ENCODE data around the gene IL18. TPM values are rescaled to one million over a fixed set of nuclear protein-coding genes. Genes with fewer than 3 reads are reported as not detected.

IL18 gene
- total RNA-seq, 1 experiment from 2014 or later, result 0.74 TPM

DNA sequence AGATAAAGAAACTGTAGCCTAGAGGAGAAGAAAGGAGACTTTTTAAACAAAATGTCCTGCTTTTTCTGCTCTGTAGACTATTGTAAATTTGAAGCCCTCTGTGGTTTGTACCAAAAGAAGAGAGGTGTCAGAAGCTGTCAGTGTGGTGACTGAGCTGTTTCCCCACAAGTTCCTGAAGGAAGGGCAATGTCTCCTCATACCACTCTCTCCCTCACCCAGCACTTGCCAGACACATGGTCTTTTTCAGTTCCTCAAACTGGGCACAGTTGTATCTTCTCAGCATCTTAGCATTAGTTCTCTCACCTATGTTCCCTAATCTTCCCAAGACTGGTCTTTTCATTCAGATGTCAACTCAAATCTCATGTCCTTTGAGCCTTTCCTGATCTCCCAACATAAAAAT, 15.7 kb upstream of the IL18 start (continued):
- TF ChIP-seq, protein P1, sequence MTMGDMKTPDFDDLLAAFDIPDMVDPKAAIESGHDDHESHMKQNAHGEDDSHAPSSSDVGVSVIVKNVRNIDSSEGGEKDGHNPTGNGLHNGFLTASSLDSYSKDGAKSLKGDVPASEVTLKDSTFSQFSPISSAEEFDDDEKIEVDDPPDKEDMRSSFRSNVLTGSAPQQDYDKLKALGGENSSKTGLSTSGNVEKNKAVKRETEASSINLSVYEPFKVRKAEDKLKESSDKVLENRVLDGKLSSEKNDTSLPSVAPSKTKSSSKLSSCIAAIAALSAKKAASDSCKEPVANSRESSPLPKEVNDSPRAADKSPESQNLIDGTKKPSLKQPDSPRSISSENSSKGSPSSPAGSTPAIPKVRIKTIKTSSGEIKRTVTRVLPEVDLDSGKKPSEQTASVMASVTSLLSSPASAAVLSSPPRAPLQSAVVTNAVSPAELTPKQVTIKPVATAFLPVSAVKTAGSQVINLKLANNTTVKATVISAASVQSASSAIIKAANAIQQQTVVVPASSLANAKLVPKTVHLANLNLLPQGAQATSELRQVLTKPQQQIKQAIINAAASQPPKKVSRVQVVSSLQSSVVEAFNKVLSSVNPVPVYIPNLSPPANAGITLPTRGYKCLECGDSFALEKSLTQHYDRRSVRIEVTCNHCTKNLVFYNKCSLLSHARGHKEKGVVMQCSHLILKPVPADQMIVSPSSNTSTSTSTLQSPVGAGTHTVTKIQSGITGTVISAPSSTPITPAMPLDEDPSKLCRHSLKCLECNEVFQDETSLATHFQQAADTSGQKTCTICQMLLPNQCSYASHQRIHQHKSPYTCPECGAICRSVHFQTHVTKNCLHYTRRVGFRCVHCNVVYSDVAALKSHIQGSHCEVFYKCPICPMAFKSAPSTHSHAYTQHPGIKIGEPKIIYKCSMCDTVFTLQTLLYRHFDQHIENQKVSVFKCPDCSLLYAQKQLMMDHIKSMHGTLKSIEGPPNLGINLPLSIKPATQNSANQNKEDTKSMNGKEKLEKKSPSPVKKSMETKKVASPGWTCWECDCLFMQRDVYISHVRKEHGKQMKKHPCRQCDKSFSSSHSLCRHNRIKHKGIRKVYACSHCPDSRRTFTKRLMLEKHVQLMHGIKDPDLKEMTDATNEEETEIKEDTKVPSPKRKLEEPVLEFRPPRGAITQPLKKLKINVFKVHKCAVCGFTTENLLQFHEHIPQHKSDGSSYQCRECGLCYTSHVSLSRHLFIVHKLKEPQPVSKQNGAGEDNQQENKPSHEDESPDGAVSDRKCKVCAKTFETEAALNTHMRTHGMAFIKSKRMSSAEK (CRISPR knock-in tag; IDR thresholded peaks at IDR 0.05; ENCODE audit: borderline replicate concordance), result no peak
- no peak for TF ChIP-seq ETV6 (CRISPR knock-in tag; IDR thresholded peaks at IDR 0.05)
- TF ChIP-seq, protein P2, sequence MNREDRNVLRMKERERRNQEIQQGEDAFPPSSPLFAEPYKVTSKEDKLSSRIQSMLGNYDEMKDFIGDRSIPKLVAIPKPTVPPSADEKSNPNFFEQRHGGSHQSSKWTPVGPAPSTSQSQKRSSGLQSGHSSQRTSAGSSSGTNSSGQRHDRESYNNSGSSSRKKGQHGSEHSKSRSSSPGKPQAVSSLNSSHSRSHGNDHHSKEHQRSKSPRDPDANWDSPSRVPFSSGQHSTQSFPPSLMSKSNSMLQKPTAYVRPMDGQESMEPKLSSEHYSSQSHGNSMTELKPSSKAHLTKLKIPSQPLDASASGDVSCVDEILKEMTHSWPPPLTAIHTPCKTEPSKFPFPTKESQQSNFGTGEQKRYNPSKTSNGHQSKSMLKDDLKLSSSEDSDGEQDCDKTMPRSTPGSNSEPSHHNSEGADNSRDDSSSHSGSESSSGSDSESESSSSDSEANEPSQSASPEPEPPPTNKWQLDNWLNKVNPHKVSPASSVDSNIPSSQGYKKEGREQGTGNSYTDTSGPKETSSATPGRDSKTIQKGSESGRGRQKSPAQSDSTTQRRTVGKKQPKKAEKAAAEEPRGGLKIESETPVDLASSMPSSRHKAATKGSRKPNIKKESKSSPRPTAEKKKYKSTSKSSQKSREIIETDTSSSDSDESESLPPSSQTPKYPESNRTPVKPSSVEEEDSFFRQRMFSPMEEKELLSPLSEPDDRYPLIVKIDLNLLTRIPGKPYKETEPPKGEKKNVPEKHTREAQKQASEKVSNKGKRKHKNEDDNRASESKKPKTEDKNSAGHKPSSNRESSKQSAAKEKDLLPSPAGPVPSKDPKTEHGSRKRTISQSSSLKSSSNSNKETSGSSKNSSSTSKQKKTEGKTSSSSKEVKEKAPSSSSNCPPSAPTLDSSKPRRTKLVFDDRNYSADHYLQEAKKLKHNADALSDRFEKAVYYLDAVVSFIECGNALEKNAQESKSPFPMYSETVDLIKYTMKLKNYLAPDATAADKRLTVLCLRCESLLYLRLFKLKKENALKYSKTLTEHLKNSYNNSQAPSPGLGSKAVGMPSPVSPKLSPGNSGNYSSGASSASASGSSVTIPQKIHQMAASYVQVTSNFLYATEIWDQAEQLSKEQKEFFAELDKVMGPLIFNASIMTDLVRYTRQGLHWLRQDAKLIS (CRISPR knock-in tag; IDR thresholded peaks at IDR 0.05; ENCODE audit: borderline replicate concordance), result no peak
- TF ChIP-seq ZNF317 (CRISPR knock-in tag; IDR thresholded peaks at IDR 0.05; ENCODE audit: borderline replicate concordance, low read depth), result no peak
- no peak for TF ChIP-seq EMX1 (CRISPR knock-in tag; IDR thresholded peaks at IDR 0.05)
- TF ChIP-seq, protein P3, sequence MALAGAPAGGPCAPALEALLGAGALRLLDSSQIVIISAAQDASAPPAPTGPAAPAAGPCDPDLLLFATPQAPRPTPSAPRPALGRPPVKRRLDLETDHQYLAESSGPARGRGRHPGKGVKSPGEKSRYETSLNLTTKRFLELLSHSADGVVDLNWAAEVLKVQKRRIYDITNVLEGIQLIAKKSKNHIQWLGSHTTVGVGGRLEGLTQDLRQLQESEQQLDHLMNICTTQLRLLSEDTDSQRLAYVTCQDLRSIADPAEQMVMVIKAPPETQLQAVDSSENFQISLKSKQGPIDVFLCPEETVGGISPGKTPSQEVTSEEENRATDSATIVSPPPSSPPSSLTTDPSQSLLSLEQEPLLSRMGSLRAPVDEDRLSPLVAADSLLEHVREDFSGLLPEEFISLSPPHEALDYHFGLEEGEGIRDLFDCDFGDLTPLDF (CRISPR knock-in tag; IDR thresholded peaks at IDR 0.05), result no peak
- TF ChIP-seq, protein P4, sequence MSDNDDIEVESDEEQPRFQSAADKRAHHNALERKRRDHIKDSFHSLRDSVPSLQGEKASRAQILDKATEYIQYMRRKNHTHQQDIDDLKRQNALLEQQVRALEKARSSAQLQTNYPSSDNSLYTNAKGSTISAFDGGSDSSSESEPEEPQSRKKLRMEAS (CRISPR knock-in tag; IDR thresholded peaks at IDR 0.05), result no peak
- TF ChIP-seq ZNF416 (CRISPR knock-in tag; IDR thresholded peaks at IDR 0.05), result no peak
- TF ChIP-seq, protein P5, sequence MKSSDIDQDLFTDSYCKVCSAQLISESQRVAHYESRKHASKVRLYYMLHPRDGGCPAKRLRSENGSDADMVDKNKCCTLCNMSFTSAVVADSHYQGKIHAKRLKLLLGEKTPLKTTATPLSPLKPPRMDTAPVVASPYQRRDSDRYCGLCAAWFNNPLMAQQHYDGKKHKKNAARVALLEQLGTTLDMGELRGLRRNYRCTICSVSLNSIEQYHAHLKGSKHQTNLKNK (CRISPR knock-in tag; IDR thresholded peaks at IDR 0.05), result no peak
- no peak for TF ChIP-seq SOX15 (CRISPR knock-in tag; IDR thresholded peaks at IDR 0.05)
- no peak for TF ChIP-seq RELA (CRISPR knock-in tag; IDR thresholded peaks at IDR 0.05; ENCODE audit: borderline replicate concordance)
- TF ChIP-seq, protein P6, sequence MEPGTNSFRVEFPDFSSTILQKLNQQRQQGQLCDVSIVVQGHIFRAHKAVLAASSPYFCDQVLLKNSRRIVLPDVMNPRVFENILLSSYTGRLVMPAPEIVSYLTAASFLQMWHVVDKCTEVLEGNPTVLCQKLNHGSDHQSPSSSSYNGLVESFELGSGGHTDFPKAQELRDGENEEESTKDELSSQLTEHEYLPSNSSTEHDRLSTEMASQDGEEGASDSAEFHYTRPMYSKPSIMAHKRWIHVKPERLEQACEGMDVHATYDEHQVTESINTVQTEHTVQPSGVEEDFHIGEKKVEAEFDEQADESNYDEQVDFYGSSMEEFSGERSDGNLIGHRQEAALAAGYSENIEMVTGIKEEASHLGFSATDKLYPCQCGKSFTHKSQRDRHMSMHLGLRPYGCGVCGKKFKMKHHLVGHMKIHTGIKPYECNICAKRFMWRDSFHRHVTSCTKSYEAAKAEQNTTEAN (CRISPR knock-in tag; IDR thresholded peaks at IDR 0.05), result no peak

DNA sequence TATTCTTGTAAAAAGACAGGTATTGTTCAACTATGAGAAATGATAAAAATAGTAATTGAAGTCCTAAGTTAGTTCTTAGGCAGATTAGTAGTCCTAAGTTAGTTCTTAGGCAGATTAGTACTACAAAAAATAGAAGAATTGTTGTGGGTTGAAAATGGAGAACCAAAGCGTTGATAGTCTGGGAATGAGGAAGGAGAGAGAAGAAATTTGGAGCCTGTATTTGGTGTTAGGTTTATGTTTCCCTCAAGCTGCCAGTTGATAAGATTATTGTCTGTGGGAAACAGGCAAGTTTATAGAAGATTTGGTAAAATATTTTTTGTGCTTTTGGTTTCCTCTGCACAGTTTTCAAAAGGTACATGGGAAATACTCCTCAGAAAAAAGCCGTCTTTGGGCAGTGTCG, 15.0 kb upstream of the IL18 start:
- ChIA-PET POLR2A (no interaction called here), CTCF (interaction anchor here (0.5 kb wide), 1 partner anchor 65 kb away, joined by 3 read pairs; no protein-coding TSS in a partner anchor)
- Mint-ChIP-seq H3K4me3 (no peak overlapping the region), H3K9me3 (peaks cover 8% of the 10 kb centered on the region), H3K36me3 (no peaks in the 10 kb centered on the region; the same call in 1 of the 2 replicates), H3K27ac (no peak overlapping the region), H3K4me1 (no peaks in the 10 kb centered on the region), H3K27me3 (ENCODE audit: low read depth) (no peaks in the 10 kb centered on the region; the same call in 1 of the 2 replicates)
- ATAC-seq (no peak), DNase-seq (ENCODE audit: low spot score) (no peak)
- TF ChIP-seq, protein P7, sequence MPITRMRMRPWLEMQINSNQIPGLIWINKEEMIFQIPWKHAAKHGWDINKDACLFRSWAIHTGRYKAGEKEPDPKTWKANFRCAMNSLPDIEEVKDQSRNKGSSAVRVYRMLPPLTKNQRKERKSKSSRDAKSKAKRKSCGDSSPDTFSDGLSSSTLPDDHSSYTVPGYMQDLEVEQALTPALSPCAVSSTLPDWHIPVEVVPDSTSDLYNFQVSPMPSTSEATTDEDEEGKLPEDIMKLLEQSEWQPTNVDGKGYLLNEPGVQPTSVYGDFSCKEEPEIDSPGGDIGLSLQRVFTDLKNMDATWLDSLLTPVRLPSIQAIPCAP (CRISPR knock-in tag; IDR thresholded peaks at IDR 0.05), result no peak
- TF ChIP-seq ZNF423 (CRISPR knock-in tag; IDR thresholded peaks at IDR 0.05) (no peak), NR1H2 (CRISPR knock-in tag; IDR thresholded peaks at IDR 0.05) (no peak), TCF7 (CRISPR knock-in tag; IDR thresholded peaks at IDR 0.05; ENCODE audit: low read depth) (no peak)
- TF ChIP-seq, protein P8, sequence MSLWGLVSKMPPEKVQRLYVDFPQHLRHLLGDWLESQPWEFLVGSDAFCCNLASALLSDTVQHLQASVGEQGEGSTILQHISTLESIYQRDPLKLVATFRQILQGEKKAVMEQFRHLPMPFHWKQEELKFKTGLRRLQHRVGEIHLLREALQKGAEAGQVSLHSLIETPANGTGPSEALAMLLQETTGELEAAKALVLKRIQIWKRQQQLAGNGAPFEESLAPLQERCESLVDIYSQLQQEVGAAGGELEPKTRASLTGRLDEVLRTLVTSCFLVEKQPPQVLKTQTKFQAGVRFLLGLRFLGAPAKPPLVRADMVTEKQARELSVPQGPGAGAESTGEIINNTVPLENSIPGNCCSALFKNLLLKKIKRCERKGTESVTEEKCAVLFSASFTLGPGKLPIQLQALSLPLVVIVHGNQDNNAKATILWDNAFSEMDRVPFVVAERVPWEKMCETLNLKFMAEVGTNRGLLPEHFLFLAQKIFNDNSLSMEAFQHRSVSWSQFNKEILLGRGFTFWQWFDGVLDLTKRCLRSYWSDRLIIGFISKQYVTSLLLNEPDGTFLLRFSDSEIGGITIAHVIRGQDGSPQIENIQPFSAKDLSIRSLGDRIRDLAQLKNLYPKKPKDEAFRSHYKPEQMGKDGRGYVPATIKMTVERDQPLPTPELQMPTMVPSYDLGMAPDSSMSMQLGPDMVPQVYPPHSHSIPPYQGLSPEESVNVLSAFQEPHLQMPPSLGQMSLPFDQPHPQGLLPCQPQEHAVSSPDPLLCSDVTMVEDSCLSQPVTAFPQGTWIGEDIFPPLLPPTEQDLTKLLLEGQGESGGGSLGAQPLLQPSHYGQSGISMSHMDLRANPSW (CRISPR knock-in tag; conservative IDR thresholded peaks at IDR 0.05; ENCODE audit: low read depth), result no peak
- TF ChIP-seq, protein P9, sequence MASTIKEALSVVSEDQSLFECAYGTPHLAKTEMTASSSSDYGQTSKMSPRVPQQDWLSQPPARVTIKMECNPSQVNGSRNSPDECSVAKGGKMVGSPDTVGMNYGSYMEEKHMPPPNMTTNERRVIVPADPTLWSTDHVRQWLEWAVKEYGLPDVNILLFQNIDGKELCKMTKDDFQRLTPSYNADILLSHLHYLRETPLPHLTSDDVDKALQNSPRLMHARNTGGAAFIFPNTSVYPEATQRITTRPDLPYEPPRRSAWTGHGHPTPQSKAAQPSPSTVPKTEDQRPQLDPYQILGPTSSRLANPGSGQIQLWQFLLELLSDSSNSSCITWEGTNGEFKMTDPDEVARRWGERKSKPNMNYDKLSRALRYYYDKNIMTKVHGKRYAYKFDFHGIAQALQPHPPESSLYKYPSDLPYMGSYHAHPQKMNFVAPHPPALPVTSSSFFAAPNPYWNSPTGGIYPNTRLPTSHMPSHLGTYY (CRISPR knock-in tag; IDR thresholded peaks at IDR 0.05), result no peak

Data from WTC11 (cell line).